Measurements from ENCODE around the gene CARNS1. TPM values are rescaled to one million over a fixed set of nuclear protein-coding genes. Genes with fewer than 3 reads are reported as not detected.

CARNS1 gene
- total and polyA plus RNA-seq, 9 of the 15 experiments (the other 6 are each of a cell fraction or from before 2014, with no cell fraction given) = 0.01 to 0.18 (median 0.06) TPM; not detected in 3

- BruUV-seq (replicated peaks) = no TSS peak
These were observed 6.2 kb upstream of the CARNS1 start for GRCh38 chr11:67409261-67409666.

More at GRCh38 chr11:67409261-67409666, 6.2 kb upstream of the CARNS1 start:
- Histone ChIP-seq H3K4me3 (no peak overlapping the region), H4K20me1 (replicated peaks; ENCODE audit: control insufficient read depth, insufficient read depth, low read length) (no peaks in the 10 kb centered on the region; the same call in 1 of the 2 replicates), H2AFZ (ENCODE audit: low read depth, low read length) (no peak overlapping the region), H3K4me2 (ENCODE audit: insufficient read depth, low read length) (no peak overlapping the region), H3K9me1 (ENCODE audit: control insufficient read depth, insufficient read depth, low read length) (no peaks in the 10 kb centered on the region), H3K4me1 (replicated peaks in 1 of 2; ENCODE audit: control insufficient read depth in 2 of 2, insufficient read depth in 2 of 2, low read length in 2 of 2) (peaks cover 21 to 71% of the 10 kb centered on the region in 2 experiments), H3K9me3 (replicated peaks; ENCODE audit: control insufficient read depth, insufficient read depth, low read depth, low read length) (no peaks in the 10 kb centered on the region), H3K27me3 (ENCODE audit: control insufficient read depth in 2 of 2, insufficient read depth in 2 of 2, low read length in 2 of 2) (no peaks in the 10 kb centered on the region), H3K36me3 (ENCODE audit: control insufficient read depth, insufficient read depth, low read length) (no peaks in the 10 kb centered on the region), H3K27ac (ENCODE audit: extremely low read depth, low read depth, low read length) (no peak overlapping the region), H3K79me2 (ENCODE audit: control insufficient read depth, insufficient read depth, low read length) (no peaks in the 10 kb centered on the region), H3K9ac (ENCODE audit: insufficient read depth in 1 of 2, low read depth in 2 of 2, low read length in 2 of 2) (peak overlapping the region in 1 of 2 experiments; percentile 65; a peak in 2 of 4 replicates)
- intact Hi-C loops (cut with micrococcal nuclease) (no loop called here), in situ Hi-C loops (cut with MboI) (no loop called here)
- POLR2A ChIA-PET = interaction anchor here (0.6 to 1.6 kb wide), 4 partner anchors 8 to 19 kb away, joined by 3 to 6 read pairs (median 4); partner anchors contain the start of gene RPS6KB2
- no peak for ATAC-seq
- CTCF ChIA-PET (ENCODE audit: low intra/inter-chr PET ratio) = no interaction called here
- no peak for FAIRE-seq
- 56% methylated on average over 12 of the region's 24 CpGs for WGBS (ENCODE audit: insufficient coverage, low coverage, missing lambda C conversion rate)
- no peak for DNase-seq (ENCODE audit: extremely low read depth in 1 of 4, low spot score in 3 of 4)
- no peak for TF ChIP-seq FOXK1 (CRISPR knock-in tag; IDR thresholded peaks at IDR 0.05; ENCODE audit: borderline replicate concordance)
- no peak for TF ChIP-seq CEBPG (CRISPR knock-in tag; IDR thresholded peaks at IDR 0.05)
- no peak for TF ChIP-seq CEBPG (tag; conservative IDR thresholded peaks at IDR 0.05 in 1 of 2, IDR thresholded peaks at IDR 0.05 in 1 of 2)
- TF ChIP-seq, protein P1, sequence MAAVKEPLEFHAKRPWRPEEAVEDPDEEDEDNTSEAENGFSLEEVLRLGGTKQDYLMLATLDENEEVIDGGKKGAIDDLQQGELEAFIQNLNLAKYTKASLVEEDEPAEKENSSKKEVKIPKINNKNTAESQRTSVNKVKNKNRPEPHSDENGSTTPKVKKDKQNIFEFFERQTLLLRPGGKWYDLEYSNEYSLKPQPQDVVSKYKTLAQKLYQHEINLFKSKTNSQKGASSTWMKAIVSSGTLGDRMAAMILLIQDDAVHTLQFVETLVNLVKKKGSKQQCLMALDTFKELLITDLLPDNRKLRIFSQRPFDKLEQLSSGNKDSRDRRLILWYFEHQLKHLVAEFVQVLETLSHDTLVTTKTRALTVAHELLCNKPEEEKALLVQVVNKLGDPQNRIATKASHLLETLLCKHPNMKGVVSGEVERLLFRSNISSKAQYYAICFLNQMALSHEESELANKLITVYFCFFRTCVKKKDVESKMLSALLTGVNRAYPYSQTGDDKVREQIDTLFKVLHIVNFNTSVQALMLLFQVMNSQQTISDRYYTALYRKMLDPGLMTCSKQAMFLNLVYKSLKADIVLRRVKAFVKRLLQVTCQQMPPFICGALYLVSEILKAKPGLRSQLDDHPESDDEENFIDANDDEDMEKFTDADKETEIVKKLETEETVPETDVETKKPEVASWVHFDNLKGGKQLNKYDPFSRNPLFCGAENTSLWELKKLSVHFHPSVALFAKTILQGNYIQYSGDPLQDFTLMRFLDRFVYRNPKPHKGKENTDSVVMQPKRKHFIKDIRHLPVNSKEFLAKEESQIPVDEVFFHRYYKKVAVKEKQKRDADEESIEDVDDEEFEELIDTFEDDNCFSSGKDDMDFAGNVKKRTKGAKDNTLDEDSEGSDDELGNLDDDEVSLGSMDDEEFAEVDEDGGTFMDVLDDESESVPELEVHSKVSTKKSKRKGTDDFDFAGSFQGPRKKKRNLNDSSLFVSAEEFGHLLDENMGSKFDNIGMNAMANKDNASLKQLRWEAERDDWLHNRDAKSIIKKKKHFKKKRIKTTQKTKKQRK (IDR thresholded peaks at IDR 0.05; ENCODE audit: borderline replicate concordance, low read depth, low read length) = no peak
- peak; percentile 31; the same call in 1 of the 2 replicates for TF ChIP-seq POLR2G (IDR thresholded peaks at IDR 0.05; ENCODE audit: low read depth, low read length)

All from K562 (cell line).